PC-3 (cell line): ENCODE data around the gene HIPK1. TPM values are rescaled to one million over a fixed set of nuclear protein-coding genes. Genes with fewer than 3 reads are reported as not detected.
"Not testable (repeated sequence)": the region's sequence is repeated elsewhere in the genome, so short reads cannot be mapped to it uniquely, and the experiment has no call there.

Source experiments
- ATAC-seq: fragments of 200-7000 bp; cut with Tn5 transposase; 2 replicates; pipeline ENCODE4 v1.9.1; 2020; ENCODE audit warnings: mild to moderate bottlenecking, moderate library complexity
- BruUV-seq: library from RNA; stranded (reverse); fragments of 400-500 nt; replicated peaks from 2 replicates; lab custom pipeline; 2021; lab: Mats Ljungman, UMichigan
- CTCF ChIA-PET: fragments of 300-600 bp; sonication (Branson Sonifier 250); formaldehyde crosslinking; loops from one replicate; lab custom pipeline; 2022; ENCODE audit warnings: antibody characterized with exemption; lab: Charles Lee
- POLR2A ChIA-PET: fragments of 300-600 bp; sonication (Branson Sonifier 250); formaldehyde crosslinking; loops from one replicate; lab custom pipeline; 2022; ENCODE audit warnings: antibody characterized with exemption; ENCODE audit not compliant: unreplicated experiment; lab: Charles Lee
- DNase-seq: peaks from one replicate; pipeline ENCODE4 v3.0.0-alpha.2; 2015
- H2AFZ ChIP-seq: fragments of 300-600 bp; sonication (generic); 2 replicates; pipeline ENCODE4 v1.6.0; 2016; ENCODE audit warnings: antibody characterized with exemption, low read length
- H3F3A ChIP-seq: fragments of 300-600 bp; sonication (generic); one replicate; pipeline ENCODE4 v1.6.0; 2017; ENCODE audit warnings: antibody characterized with exemption, low read length, control low read depth, mild to moderate bottlenecking; ENCODE audit not compliant: unreplicated experiment
- H3K27ac ChIP-seq: fragments of 300-600 bp; sonication (generic); 2 replicates; pipeline ENCODE4 v1.5.1; 2016; ENCODE audit warnings: mild to moderate bottlenecking, low read length
- H3K27me3 ChIP-seq: fragments of 300-600 bp; sonication (generic); 2 replicates; pipeline ENCODE4 v1.6.1; 2016; ENCODE audit warnings: low read length, mixed read lengths
- H3K36me3 ChIP-seq: fragments of 300-600 bp; sonication (generic); 2 replicates; pipeline ENCODE4 v1.6.1; 2016; ENCODE audit warnings: low read depth, mixed run types, low read length, mixed read lengths
- H3K4me1 ChIP-seq: fragments of 300-600 bp; sonication (generic); 2 replicates; pipeline ENCODE4 v1.5.1; 2016; ENCODE audit warnings: low read length; ENCODE audit not compliant: insufficient read depth
- H3K4me2 ChIP-seq: fragments of 300-600 bp; sonication (generic); 2 replicates; pipeline ENCODE4 v1.6.0; 2016; ENCODE audit warnings: low read length
- H3K4me3 ChIP-seq: fragments of 300-600 bp; sonication (generic); 2 replicates; pipeline ENCODE4 v1.5.1; 2016; ENCODE audit warnings: mild to moderate bottlenecking, low read length, mixed read lengths
- H3K79me2 ChIP-seq: fragments of 300-600 bp; sonication (generic); 2 replicates; pipeline ENCODE4 v1.6.1; 2017; ENCODE audit warnings: low read length, mixed read lengths
- H3K9ac ChIP-seq: fragments of 300-600 bp; sonication (generic); 2 replicates; pipeline ENCODE4 v1.6.0; 2016; ENCODE audit warnings: mild to moderate bottlenecking, low read length
- H3K9me2 ChIP-seq: fragments of 300-600 bp; sonication (generic); replicated peaks from 2 replicates; pipeline ENCODE4 v1.6.1; 2016; ENCODE audit warnings: mixed run types, low read length, mixed read lengths
- H3K9me3 ChIP-seq: fragments of 300-600 bp; sonication (generic); 2 replicates; pipeline ENCODE4 v1.6.1; 2016; ENCODE audit warnings: low read length, mixed read lengths
- H4K20me1 ChIP-seq: fragments of 300-600 bp; sonication (generic); 2 replicates; pipeline ENCODE4 v1.6.1; 2016; ENCODE audit warnings: low read length, mixed read lengths
- CTCF ChIP-seq: fragments of 300-600 bp; sonication (generic); conservative IDR thresholded peaks from 2 replicates; pipeline ENCODE4 v1.5.1; 2017; ENCODE audit warnings: antibody characterized with exemption, low read depth, mild to moderate bottlenecking, low read length
- EZH2 ChIP-seq: fragments of 300-600 bp; sonication (generic); IDR thresholded peaks from one replicate; pipeline ENCODE4 v1.6.1; 2017; ENCODE audit warnings: antibody characterized with exemption, mild to moderate bottlenecking, low read length; ENCODE audit not compliant: unreplicated experiment
- EZH2phosphoT487 ChIP-seq: fragments of 300-600 bp; sonication (generic); IDR thresholded peaks from 2 replicates; pipeline ENCODE4 v1.6.1; 2018; ENCODE audit warnings: mild to moderate bottlenecking, antibody characterized with exemption, low read length, borderline replicate concordance
- intact Hi-C: fragments of 100-400 bp; cut with micrococcal nuclease; formaldehyde crosslinking; loops from 2 replicates; pipeline ENCODE4 v1.9.0; 2023
- total RNA-seq: library from RNA; depleted of rRNA; stranded (reverse); fragments of >200 nt; gene quantifications from 2 replicates; pipeline ENCODE4 v1.2.3, GENCODE V29; 2014

HIPK1 gene
- total RNA-seq, 1 experiment from 2014 or later = 19.9 TPM

DNA sequence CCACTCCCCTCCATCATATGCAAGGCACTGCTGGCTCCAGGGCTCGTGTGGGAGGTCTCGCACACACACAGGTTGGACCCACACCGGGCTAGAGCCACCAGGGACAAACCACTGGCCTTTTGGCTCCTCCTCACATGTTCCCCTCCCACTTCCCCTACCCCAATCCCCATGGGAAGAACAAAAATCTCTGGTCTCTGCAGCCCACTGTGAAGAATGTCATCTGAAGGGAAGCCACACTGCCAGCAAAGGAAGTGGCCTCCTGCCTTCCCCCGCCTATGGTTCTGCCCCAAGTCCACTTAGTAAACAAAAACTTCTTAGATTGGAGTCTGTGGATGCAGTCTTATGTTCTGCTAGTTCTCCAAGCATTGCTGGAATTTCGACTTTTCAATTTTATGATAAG lies 74.3 kb downstream of the HIPK1 start:
- Histone ChIP-seq H4K20me1 (no peaks in the 10 kb centered on the region), H3K79me2 (no peaks in the 10 kb centered on the region), H3K9ac (no peak overlapping the region), H3K27me3 (no peaks in the 10 kb centered on the region), H3K36me3 (no peaks in the 10 kb centered on the region), H3K4me2 (no peak overlapping the region), H3K9me3 (no peaks in the 10 kb centered on the region), H3K4me3 (no peak overlapping the region), H3F3A (no peaks in the 10 kb centered on the region), H3K27ac (no peak overlapping the region), H3K4me1 (no peaks in the 10 kb centered on the region), H2AFZ (no peak overlapping the region), H3K9me2 (no peaks in the 10 kb centered on the region)
- no peak for DNase-seq
- BruUV-seq = no TSS peak
- ChIA-PET POLR2A (no interaction called here), CTCF (no interaction called here)
- TF ChIP-seq EZH2 = no peak
- TF ChIP-seq EZH2phosphoT487 = no peak
- no peak for TF ChIP-seq CTCF
- intact Hi-C loops = no loop called here
- no peak for ATAC-seq

GRCh38 chr1:114006825-114007224 lies 77.7 kb downstream of the HIPK1 start:
- CTCF ChIA-PET, BruUV-seq, H3K79me2 ChIP-seq: not testable (repeated sequence)

DNA sequence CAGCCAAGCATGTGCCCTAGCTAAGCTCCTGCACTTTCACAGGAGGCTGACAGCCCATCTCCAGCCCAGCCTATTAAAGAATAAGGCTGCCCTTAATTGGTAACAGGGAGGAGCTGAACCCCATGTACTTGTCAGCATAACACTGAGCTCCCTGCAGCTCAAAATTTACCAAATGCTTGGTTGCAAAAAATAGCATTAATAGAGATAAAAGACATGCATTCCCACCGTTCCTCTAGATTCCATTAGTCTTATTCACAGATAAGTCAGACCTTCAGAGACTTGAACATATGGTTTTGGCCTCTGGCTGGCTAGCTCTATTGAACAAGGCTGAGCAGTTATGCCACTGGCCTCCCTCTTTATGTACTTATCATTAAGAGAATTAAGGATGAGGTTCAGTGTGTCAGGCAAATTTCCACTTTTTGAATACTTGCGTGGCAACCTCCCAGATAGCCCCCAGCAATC lies 79.4 kb downstream of the HIPK1 start:
- ATAC-seq = no peak
- Histone ChIP-seq H3K4me3 (no peak overlapping the region), H3K36me3 (no peaks in the 10 kb centered on the region), H3K9me2 (no peaks in the 10 kb centered on the region), H3K4me2 (no peak overlapping the region), H2AFZ (no peak overlapping the region), H3F3A (no peaks in the 10 kb centered on the region), H3K4me1 (no peaks in the 10 kb centered on the region), H3K79me2 (no peaks in the 10 kb centered on the region), H3K9me3 (no peaks in the 10 kb centered on the region), H3K27ac (no peak overlapping the region), H3K27me3 (no peaks in the 10 kb centered on the region), H3K9ac (no peak overlapping the region), H4K20me1 (no peaks in the 10 kb centered on the region)
- intact Hi-C loops = no loop called here
- POLR2A ChIA-PET = no interaction called here
- BruUV-seq = no TSS peak
- no peak for DNase-seq
- CTCF ChIA-PET = no interaction called here
- TF ChIP-seq CTCF = no peak
- no peak for TF ChIP-seq EZH2phosphoT487
- TF ChIP-seq EZH2 = no peak

More at GRCh38 chr1:114006825-114007224, 77.7 kb downstream of the HIPK1 start:
- H3K36me3 ChIP-seq, ATAC-seq, H3K27ac ChIP-seq, H3K4me2 ChIP-seq, H3F3A ChIP-seq, H3K27me3 ChIP-seq, intact Hi-C loops, H2AFZ ChIP-seq, POLR2A ChIA-PET, H4K20me1 ChIP-seq, H3K9me2 ChIP-seq, DNase-seq, H3K9ac ChIP-seq, H3K4me1 ChIP-seq, H3K9me3 ChIP-seq, H3K4me3 ChIP-seq: not testable (repeated sequence)
